IPS DF 19.7 (cell line): Measurements from ENCODE around the gene CALML5.

Source experiments
- DNase-seq: peaks from one replicate; pipeline ENCODE4 v3.0.0-alpha.2; 2013; ENCODE audit warnings: low read depth, low spot score

CALML5 gene

DNA sequence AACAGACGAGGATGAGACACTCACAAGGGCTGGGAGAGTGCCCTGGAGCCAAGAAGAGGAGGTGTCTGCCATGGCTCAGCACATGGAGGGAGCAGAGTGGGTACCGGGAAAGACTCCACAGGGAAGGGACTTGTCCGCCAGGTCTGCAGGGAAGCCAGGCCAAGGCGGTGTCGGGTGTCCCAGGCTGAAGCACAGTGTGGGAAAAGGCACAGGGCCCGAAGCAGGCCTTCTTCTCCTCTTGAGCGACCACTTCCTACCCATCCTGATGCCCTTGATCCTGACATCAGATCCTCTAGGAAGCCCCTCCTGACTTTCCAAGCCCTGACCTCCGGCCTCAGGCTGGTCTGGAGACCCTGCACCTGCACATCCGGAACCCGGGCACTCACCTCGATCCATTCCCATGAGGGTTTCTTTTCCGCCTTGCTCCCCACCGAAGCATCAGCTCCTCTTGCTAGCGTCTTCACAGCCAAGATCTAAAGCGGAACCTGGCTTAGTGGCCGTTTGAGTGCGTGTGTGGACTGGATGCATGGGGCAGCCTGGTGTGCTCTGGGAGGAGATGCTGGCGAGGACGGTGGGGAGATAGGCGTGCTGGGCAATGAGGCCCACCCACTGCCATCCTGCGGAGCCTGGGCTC is 33.8 kb upstream of the CALML5 start:
- DNase-seq: no peak

DNA sequence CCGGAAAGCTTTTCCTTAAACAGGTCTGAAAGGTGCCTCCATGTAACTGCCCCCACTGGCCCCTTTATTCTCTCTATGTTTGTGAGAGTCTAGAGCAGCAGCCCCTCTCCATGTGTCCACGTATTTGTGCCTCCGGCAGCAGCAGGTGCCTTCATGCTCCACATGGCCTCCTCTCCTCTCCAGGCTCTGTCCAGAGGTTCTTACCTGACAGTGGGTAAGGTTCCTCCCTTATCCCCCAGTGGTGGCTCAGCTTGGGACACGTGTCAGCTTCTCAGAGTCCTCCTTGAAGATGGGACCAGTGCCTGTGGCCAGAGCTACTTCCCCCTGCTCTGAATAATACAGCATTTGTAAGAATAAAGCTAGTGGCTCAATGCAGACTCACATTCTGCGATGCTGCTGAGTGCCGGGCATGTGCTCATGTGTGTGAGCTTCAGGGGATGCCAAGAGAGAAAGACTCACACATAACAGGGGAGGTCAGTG is 33.3 kb upstream of the CALML5 start:
- no peak for DNase-seq

DNA sequence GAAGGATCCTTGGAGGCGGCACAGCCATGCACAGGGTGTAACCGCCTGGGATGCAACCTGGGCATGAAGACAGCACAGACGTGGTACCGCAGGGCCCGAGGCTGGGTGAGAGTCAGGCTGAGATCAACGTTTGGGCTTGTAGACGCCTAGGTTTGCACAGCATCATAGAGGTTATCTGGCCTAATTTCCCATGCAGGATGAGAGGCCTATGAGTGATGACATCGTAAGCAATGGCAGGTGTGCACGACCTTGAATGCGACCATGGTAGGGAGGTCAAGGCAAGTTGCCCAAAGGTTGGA is 32.9 kb upstream of the CALML5 start:
- DNase-seq: no peak

GRCh38 chr10:5531558-5532306 is 32.4 kb upstream of the CALML5 start:
- no peak for DNase-seq

DNA sequence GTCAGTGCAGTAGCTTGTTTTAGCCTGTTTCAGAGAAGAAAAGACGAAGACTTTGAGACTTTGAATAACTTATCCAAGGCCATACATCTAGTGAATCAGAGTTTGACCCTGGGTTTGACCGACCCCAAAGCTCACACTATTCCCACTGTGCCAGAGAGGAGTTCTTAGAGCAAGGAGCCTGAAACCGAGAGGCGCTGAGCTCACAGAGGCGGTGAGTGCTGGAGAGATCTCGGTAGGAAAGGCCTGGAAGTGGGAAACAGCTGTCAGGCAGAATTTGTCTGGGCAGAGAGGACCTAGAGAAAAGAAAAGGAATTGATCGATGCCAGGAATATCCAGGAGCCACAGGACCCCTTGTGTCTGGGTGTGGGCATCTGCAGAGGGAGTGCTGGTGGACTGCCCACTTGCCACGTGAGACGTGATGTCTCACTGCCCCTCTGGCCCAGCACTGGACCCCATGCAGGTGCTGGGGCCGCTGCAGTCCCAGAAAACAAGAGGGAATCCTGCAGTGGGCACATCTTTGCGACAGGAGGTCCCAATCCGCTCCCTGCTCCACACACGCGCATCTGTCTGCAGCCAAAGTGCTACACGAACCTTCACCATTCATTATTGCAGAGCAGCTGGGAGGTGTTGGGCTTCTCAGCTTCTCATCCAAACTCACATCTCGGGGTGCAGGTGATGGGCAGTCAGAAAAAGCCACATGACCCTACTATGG is 31.6 kb upstream of the CALML5 start:
- DNase-seq: no peak

GRCh38 chr10:5530412-5530806 is 31.0 kb upstream of the CALML5 start:
- no peak for DNase-seq

- DNase-seq: no peak
These were observed 30.5 kb upstream of the CALML5 start for GRCh38 chr10:5529702-5530411.

DNA sequence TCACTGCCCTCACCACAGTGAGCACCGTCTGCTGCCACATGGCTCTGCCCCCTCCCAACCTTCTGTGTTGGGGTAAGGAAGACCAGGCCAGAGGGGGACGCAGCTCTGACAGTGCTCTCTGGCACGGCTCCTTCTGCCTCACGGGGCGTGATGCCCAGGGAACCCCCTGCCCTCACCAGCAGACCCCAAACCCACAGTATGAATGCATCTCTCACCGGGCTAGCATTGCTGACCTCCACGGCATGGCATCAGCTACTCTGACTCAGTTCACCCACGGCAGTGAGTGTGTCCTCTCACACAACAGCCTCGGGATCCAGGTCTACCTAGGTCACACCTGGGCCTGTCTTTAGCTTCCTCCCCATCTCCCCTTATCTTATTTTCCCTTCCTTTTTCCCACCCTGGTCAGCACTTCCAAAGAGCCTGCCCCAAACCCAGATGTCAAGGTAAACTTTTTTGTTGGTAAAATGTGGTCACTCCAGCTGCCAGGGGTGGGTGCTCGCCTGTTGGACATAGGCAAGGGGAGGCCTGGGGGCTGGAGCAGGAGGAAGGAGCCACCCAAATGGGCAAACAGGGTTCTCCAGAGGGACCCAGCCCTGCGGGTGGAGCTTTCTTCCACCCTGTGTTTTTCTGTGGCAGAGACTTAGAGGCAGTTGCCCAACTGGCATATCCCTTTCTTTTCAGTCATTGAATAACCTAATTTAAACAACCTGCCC is 29.8 kb upstream of the CALML5 start:
- DNase-seq: no peak

DNA sequence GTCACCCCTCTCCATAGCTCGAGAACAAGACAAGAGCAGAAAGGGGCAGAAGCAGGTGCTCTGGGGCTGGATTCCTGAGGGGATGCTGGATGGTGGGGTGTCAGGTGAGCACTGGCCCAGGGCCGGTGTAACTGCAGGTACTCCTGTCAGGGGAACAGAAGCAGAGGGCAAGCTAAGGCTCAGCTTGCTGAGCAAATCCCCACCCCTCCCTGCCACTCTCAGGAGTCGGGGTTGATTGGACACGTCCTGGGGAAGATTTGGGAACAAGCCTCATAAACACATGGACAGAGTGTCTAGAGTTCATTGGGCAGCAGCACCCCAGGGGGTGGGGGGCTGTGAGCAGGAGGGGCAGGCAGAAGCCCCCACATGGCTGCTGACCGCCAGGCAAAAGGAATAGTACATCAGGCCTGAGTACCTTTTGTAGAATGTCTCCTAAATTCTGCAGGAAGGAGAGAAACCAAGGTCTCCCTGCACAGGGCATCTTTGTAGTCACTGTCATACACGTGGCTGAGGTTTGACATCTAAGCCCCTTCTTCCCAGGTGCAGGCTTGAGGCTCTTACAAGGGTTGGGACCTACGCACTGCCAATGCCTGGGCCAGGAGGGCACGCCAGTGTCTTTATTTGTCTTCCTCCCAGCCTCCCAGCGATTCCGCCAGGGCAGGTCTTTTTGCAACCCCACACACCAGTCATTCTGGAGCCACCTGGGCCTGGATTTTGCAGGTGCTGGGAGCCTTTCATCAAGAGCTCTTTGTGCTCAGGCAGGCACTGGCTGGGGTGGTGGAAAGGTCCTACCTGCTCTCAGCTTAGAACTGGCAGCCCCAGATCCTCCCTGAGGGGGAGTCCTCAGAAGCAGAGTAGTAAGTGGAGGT is 28.2 kb upstream of the CALML5 start:
- no peak for DNase-seq

DNA sequence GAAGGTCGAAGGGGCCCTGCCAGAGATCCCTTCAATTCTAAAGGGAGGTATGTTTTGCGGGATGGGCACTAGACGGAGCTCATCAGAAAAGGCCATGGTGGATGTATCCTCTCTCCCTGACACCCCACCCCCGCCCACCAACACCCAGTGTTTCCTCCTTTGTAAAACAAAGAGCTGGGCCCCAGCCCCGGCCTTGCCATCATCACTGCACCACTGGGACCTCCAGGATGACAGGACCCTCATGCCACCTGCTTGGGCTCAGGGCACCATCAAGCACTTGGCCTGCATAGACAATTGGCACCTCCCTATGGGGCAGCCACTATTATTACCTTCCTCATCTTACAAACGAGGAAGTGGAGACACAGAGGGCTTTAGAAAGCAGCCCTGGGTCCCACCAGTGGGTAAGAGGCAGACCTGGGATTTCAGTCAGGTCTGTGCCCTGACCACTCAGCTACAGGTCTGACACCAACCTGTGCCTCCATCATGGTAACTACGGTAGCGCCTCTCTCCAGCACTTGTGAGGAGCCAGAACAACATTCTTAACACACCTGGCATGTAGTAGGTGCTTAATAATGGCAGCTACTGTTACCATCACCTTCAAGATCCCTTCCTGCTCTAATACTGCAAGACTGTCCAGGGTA is 27.4 kb upstream of the CALML5 start:
- no peak for DNase-seq

- DNase-seq: no peak
These were observed 26.4 kb upstream of the CALML5 start for GRCh38 chr10:5525561-5526341.

DNA sequence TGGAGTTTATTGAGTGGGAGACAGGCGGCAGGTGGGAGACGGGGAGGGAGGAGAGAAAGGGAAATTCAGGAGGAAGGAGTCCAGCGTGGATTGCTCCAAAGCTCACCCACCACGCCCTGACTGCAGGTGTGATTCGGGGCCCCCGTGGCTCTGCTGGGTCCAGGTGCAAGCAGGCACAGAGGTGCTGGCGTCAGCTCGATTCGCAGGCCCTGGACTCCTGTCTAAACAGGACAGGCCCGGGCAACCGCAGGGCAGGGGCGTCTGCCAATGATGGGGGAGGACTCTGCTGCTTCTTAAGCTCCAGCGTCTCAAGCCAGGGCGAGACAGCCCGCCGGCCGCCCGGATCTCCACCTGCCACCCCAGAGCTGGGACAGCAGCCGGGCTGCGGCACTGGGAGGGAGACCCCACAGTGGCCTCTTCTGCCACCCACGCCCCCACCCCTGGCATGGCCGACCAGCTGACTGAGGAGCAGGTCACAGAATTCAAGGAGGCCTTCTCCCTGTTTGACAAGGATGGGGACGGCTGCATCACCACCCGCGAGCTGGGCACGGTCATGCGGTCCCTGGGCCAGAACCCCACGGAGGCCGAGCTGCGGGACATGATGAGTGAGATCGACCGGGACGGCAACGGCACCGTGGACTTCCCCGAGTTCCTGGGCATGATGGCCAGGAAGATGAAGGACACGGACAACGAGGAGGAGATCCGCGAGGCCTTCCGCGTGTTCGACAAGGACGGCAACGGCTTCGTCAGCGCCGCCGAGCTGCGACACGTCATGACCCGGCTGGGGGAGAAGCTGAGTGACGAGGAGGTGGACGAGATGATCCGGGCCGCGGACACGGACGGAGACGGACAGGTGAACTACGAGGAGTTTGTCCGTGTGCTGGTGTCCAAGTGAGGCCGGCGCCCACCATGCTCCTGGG is 25.5 kb upstream of the CALML5 start, which contains the start of gene CALML3:
CALML3 (plus strand) TSS at position 321 of the 920 bp plus-strand sequence; CDS start at position 446, 125 bp downstream.
- no peak for DNase-seq

DNA sequence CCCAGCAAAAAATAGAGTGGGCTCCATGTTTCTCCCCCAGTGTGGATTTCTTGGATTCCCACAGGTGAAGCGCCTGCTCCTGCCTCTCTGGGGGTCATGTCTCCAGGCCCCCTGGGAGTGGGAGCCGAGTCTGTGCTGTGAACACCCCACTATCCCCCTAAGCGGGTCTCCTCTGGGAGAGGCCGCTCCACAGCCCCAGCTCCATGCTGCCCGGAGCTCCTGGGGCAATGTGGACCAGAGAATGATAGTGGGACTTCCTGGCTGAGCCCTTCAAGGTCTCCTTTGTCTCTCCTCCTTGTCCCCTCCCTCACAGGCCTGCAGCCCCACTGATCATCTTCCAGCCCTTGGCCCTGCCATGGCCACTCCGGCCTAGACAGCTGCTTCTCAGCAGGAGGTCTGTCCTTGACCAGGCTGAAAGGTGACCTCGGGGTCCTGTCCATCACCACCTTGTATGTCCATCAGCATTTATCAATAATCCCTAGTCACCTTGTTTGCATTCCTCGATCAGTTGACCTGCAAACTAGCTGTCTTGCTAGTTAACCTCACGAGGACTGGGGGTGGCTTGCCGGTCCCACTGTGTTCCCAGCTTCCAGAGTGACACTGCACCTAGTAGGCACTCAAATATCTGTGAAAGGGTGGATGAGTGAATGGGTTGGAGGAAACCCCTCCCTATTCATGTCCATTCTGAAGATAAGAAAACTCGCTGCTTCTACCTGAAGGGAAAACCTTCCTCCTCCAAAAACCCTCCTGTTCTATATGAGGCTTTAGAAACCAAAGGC is 24.6 kb upstream of the CALML5 start:
- DNase-seq: no peak

GRCh38 chr10:5522913-5523560 is 23.7 kb upstream of the CALML5 start:
- no peak for DNase-seq

- no peak for DNase-seq
These were observed 19.7 kb upstream of the CALML5 start for GRCh38 chr10:5519054-5519453.

GRCh38 chr10:5518143-5518542 is 18.8 kb upstream of the CALML5 start:
- no peak for DNase-seq

- no peak for DNase-seq
These were observed 18.2 kb upstream of the CALML5 start for GRCh38 chr10:5517546-5517945.
